OCI-LY1 (cell line): ENCODE data around the gene EHF.

Source experiments
- H2AFZ ChIP-seq: fragments of 200-600 bp; sonication (generic), shearing (Covaris generic); 2 replicates; pipeline ENCODE4 v1.6.0; 2014; ENCODE audit warnings: antibody characterized with exemption, mild to moderate bottlenecking, low read length
- H3F3A ChIP-seq: fragments of 200-600 bp; sonication (generic), shearing (Covaris generic); 2 replicates; pipeline ENCODE4 v1.6.0; 2014; ENCODE audit warnings: mild to moderate bottlenecking, antibody characterized with exemption, low read length, moderate library complexity; ENCODE audit not compliant: insufficient read depth
- H3K27ac ChIP-seq: fragments of 200-600 bp; sonication (generic); 2 replicates; pipeline ENCODE4 v1.5.1; 2014; ENCODE audit warnings: low read length, mixed run types, mild to moderate bottlenecking, low read depth; ENCODE audit not compliant: poor library complexity, severe bottlenecking
- H3K27me3 ChIP-seq: fragments of 200-600 bp; sonication (generic); 2 replicates; pipeline ENCODE4 v1.6.0; 2014; ENCODE audit warnings: antibody characterized with exemption, mild to moderate bottlenecking, low read length, moderate library complexity; ENCODE audit not compliant: insufficient read depth
- H3K36me3 ChIP-seq: fragments of 200-600 bp; sonication (generic); 2 replicates; pipeline ENCODE4 v1.6.1; 2014; ENCODE audit warnings: mild to moderate bottlenecking, antibody characterized with exemption, low read length, moderate library complexity, mixed read lengths; ENCODE audit not compliant: insufficient read depth
- H3K4me1 ChIP-seq: fragments of 200-600 bp; sonication (generic); 2 replicates; pipeline ENCODE4 v1.5.1; 2014; ENCODE audit warnings: mild to moderate bottlenecking, low read length, moderate library complexity; ENCODE audit not compliant: insufficient read depth, severe bottlenecking
- H3K4me2 ChIP-seq: fragments of 200-600 bp; sonication (generic), shearing (Covaris generic); 2 replicates; pipeline ENCODE4 v1.6.1; 2014; ENCODE audit warnings: low read length
- H3K4me3 ChIP-seq: fragments of 200-600 bp; sonication (generic); 2 replicates; pipeline ENCODE4 v1.5.1; 2014; ENCODE audit warnings: low read length, low read depth, mild to moderate bottlenecking, mixed read lengths; ENCODE audit not compliant: poor library complexity, severe bottlenecking
- H3K79me2 ChIP-seq: fragments of 200-600 bp; shearing (Covaris generic); 2 replicates; pipeline ENCODE4 v1.6.1; 2016; ENCODE audit warnings: mixed run types, low read length, mixed read lengths; ENCODE audit not compliant: insufficient read depth
- H3K9ac ChIP-seq: fragments of 200-600 bp; sonication (generic), shearing (Covaris generic); 2 replicates; pipeline ENCODE4 v1.6.1; 2014; ENCODE audit warnings: mild to moderate bottlenecking, low read length, mixed read lengths
- H3K9me2 ChIP-seq: fragments of 200-600 bp; sonication (generic), shearing (Covaris generic); 2 replicates; pipeline ENCODE4 v1.6.1; 2014; ENCODE audit warnings: low read depth, mild to moderate bottlenecking, low read length, mixed read lengths
- H3K9me3 ChIP-seq: fragments of 200-600 bp; shearing (Covaris generic); 2 replicates; pipeline ENCODE4 v1.6.1; 2014; ENCODE audit warnings: low read length, mixed read lengths
- H4K20me1 ChIP-seq: fragments of 200-600 bp; sonication (generic), shearing (Covaris generic); 2 replicates; pipeline ENCODE4 v1.6.0; 2016; ENCODE audit warnings: mild to moderate bottlenecking, low read length; ENCODE audit not compliant: insufficient read depth
- CTCF ChIP-seq: fragments of 200-600 bp; sonication (generic), shearing (Covaris generic); IDR thresholded peaks from 2 replicates; pipeline ENCODE4 v1.5.1; 2017; ENCODE audit warnings: mild to moderate bottlenecking, antibody characterized with exemption, low read length, moderate library complexity, mixed read lengths
- EZH2 ChIP-seq: fragments of 200-600 bp; sonication (generic), shearing (Covaris generic); IDR thresholded peaks from 2 replicates; pipeline ENCODE4 v1.8.0; 2017; ENCODE audit warnings: borderline replicate concordance, mixed run types, mild to moderate bottlenecking, antibody characterized with exemption, low read length, moderate library complexity, mixed read lengths

EHF gene

GRCh38 chr11:34616830-34617504 is 3.9 kb upstream of the EHF start:
- Histone ChIP-seq H3F3A (no peaks in the 10 kb centered on the region), H3K27me3 (no peaks in the 10 kb centered on the region), H3K4me3 (no peak overlapping the region), H3K79me2 (no peaks in the 10 kb centered on the region), H3K9me2 (no peaks in the 10 kb centered on the region), H4K20me1 (no peaks in the 10 kb centered on the region), H2AFZ (no peak overlapping the region), H3K9ac (no peak overlapping the region), H3K4me1 (no peaks in the 10 kb centered on the region), H3K27ac (no peak overlapping the region), H3K36me3 (no peaks in the 10 kb centered on the region), H3K9me3 (no peaks in the 10 kb centered on the region), H3K4me2 (no peak overlapping the region)
- no peak for TF ChIP-seq EZH2
- no peak for TF ChIP-seq CTCF

GRCh38 chr11:34618406-34618805 is 2.5 kb upstream of the EHF start:
- H3K4me1 ChIP-seq, result no peaks in the 10 kb centered on the region
- TF ChIP-seq CTCF (no peak), EZH2 (no peak)
- H3K36me3 ChIP-seq, result no peaks in the 10 kb centered on the region
- no peak overlapping the region for H2AFZ ChIP-seq
- no peaks in the 10 kb centered on the region for H3K9me3 ChIP-seq
- H3K9me2 ChIP-seq, result no peaks in the 10 kb centered on the region
- no peaks in the 10 kb centered on the region for H3F3A ChIP-seq
- H3K27ac ChIP-seq, result no peak overlapping the region
- no peaks in the 10 kb centered on the region for H3K79me2 ChIP-seq
- H3K27me3 ChIP-seq, result no peaks in the 10 kb centered on the region
- no peak overlapping the region for H3K4me3 ChIP-seq
- no peaks in the 10 kb centered on the region for H4K20me1 ChIP-seq
- no peak overlapping the region for H3K4me2 ChIP-seq
- H3K9ac ChIP-seq, result no peak overlapping the region

GRCh38 chr11:34619062-34619516 is 1.8 kb upstream of the EHF start:
- H3K27me3 ChIP-seq, result no peaks in the 10 kb centered on the region
- H3K79me2 ChIP-seq, result no peaks in the 10 kb centered on the region
- H3K4me3 ChIP-seq, result no peak overlapping the region
- no peak overlapping the region for H3K9ac ChIP-seq
- no peak overlapping the region for H2AFZ ChIP-seq
- TF ChIP-seq EZH2 (no peak), CTCF (no peak)
- H3K27ac ChIP-seq, result no peak overlapping the region
- no peaks in the 10 kb centered on the region for H3K36me3 ChIP-seq
- H3K4me2 ChIP-seq, result no peak overlapping the region
- H3F3A ChIP-seq, result no peaks in the 10 kb centered on the region
- H3K9me3 ChIP-seq, result no peaks in the 10 kb centered on the region
- no peaks in the 10 kb centered on the region for H3K4me1 ChIP-seq
- no peaks in the 10 kb centered on the region for H4K20me1 ChIP-seq
- H3K9me2 ChIP-seq, result no peaks in the 10 kb centered on the region
